ENCODE measurements around the gene TTC13. TPM values are rescaled to one million over a fixed set of nuclear protein-coding genes. Genes with fewer than 3 reads are reported as not detected.
"Not testable (repeated sequence)": the region's sequence is repeated elsewhere in the genome, so short reads cannot be mapped to it uniquely, and the experiment has no call there.

The TTC13 gene
- total RNA-seq = 10 to 100 TPM; 32.2 to 35.7 TPM
- long read RNA-seq, transcript TTC13-201 (23 exons, 3,253 nt) = major isoform, 11 of 45 reads
- long read RNA-seq, partial matches to known transcripts = 3 of 45 reads
- long read RNA-seq, other reads (novel, unspliced or antisense) = 30 of 45 reads

GRCh38 chr1:230978491-230979388 lies at the start of gene TTC13, which contains the start of gene ARV1:
TSS of gene TTC13 (minus strand) at chr1:230978861. CDS start at chr1:230978830, 31 bp downstream.
TSS of gene ARV1 (plus strand) at chr1:230979094. CDS start at chr1:230979106, 12 bp downstream.
- intact Hi-C loops (cut with DNase I, micrococcal nuclease) = no loop called here
- peak; percentile 95 for ATAC-seq
- peak; percentile 98 to 100 for DNase-seq

GRCh38 chr1:231027971-231028370 lies 49.3 kb upstream of the TTC13 start:
- intact Hi-C loops (cut with DNase I, micrococcal nuclease) = no loop called here
- DNase-seq (no peak), ATAC-seq (no peak)

- intact Hi-C loops (cut with DNase I, micrococcal nuclease) = no loop called here
- ATAC-seq (no peak), DNase-seq (no peak)
Measured at GRCh38 chr1:231027136-231027925, 48.7 kb upstream of the TTC13 start.

- ATAC-seq (no peak), DNase-seq (no peak)
- intact Hi-C loops (cut with DNase I, micrococcal nuclease) = no loop called here
Measured at GRCh38 chr1:231026576-231026975, 47.9 kb upstream of the TTC13 start.

- intact Hi-C loops (cut with DNase I, micrococcal nuclease) = no loop called here
- no peak for ATAC-seq
- DNase-seq = no peak
Measured at GRCh38 chr1:231023150-231023549, 44.5 kb upstream of the TTC13 start.

GRCh38 chr1:231022543-231022942 lies 43.9 kb upstream of the TTC13 start:
- ATAC-seq; intact Hi-C loops (cut with DNase I, micrococcal nuclease); DNase-seq: not testable (repeated sequence)

GRCh38 chr1:231021540-231022031 lies 42.9 kb upstream of the TTC13 start:
- DNase-seq (no peak), ATAC-seq (no peak)
- intact Hi-C loops (cut with DNase I, micrococcal nuclease) = no loop called here

- DNase-seq (no peak), ATAC-seq (no peak)
- intact Hi-C loops (cut with DNase I, micrococcal nuclease) = no loop called here
Measured at GRCh38 chr1:231020816-231021215, 42.2 kb upstream of the TTC13 start.

GRCh38 chr1:231020139-231020601 lies 41.5 kb upstream of the TTC13 start:
- intact Hi-C loops (cut with DNase I, micrococcal nuclease) = no loop called here
- no peak for DNase-seq
- no peak for ATAC-seq

- intact Hi-C loops (cut with DNase I, micrococcal nuclease) = no loop called here
- ATAC-seq (no peak), DNase-seq (no peak)
Measured at GRCh38 chr1:231019711-231020110, 41.0 kb upstream of the TTC13 start.

GRCh38 chr1:231016966-231017365 lies 38.3 kb upstream of the TTC13 start:
- DNase-seq (no peak), ATAC-seq (no peak)
- intact Hi-C loops (cut with DNase I, micrococcal nuclease) = no loop called here

GRCh38 chr1:231016234-231016633 lies 37.6 kb upstream of the TTC13 start:
- ATAC-seq (peak; percentile 98), DNase-seq (no peak)
- intact Hi-C loops (cut with DNase I, micrococcal nuclease) = no loop called here

GRCh38 chr1:231013391-231014015 lies 34.8 kb upstream of the TTC13 start:
- intact Hi-C loops (cut with DNase I, micrococcal nuclease) = no loop called here
- ATAC-seq (no peak), DNase-seq (no peak)

GRCh38 chr1:231011963-231012362 lies 33.3 kb upstream of the TTC13 start:
- DNase-seq (no peak), ATAC-seq (no peak)
- intact Hi-C loops (cut with DNase I, micrococcal nuclease) = no loop called here

GRCh38 chr1:231011360-231011759 lies 32.7 kb upstream of the TTC13 start:
- DNase-seq = no peak
- no peak for ATAC-seq
- intact Hi-C loops (cut with DNase I, micrococcal nuclease) = no loop called here

- intact Hi-C loops (cut with DNase I, micrococcal nuclease); DNase-seq; ATAC-seq: not testable (repeated sequence)
Measured at GRCh38 chr1:231007535-231007934, 28.9 kb upstream of the TTC13 start.

GRCh38 chr1:231001892-231002291 lies 23.2 kb upstream of the TTC13 start:
- intact Hi-C loops (cut with DNase I, micrococcal nuclease) = no loop called here
- no peak for ATAC-seq
- DNase-seq = no peak

- ATAC-seq (no peak), DNase-seq (no peak)
- intact Hi-C loops (cut with DNase I, micrococcal nuclease) = no loop called here
Measured at GRCh38 chr1:231000639-231001038, 22.0 kb upstream of the TTC13 start.

GRCh38 chr1:231000201-231000600 lies 21.5 kb upstream of the TTC13 start:
- DNase-seq (no peak), ATAC-seq (no peak)
- intact Hi-C loops (cut with DNase I, micrococcal nuclease) = no loop called here
